Caki2 (cell line): ENCODE results near the gene PITX2. TPM values are rescaled to one million over a fixed set of nuclear protein-coding genes. Genes with fewer than 3 reads are reported as not detected.
A peak's percentile ranks its signal among the peaks of the same experiment; 100 is the strongest.

Experiments
- DNase-seq: peaks from one replicate; pipeline ENCODE4 v3.0.0-alpha.2; 2015; ENCODE audit warnings: low read depth
- in situ Hi-C: cut with HindIII; loops from 2 replicates; pipeline ENCODE4 v1.10.0; 2016; ENCODE audit warnings: low sequenced_read_pairs, low pct_unique_long_range_greater_than_20kb, mixed read lengths
- total RNA-seq: library from RNA; depleted of rRNA; stranded (reverse); fragments of >200 nt; shearing (Covaris generic); gene quantifications from 2 replicates; pipeline ENCODE4 v1.2.3, GENCODE V29; 2014; ENCODE audit warnings: low replicate concordance

The PITX2 gene
- total RNA-seq, 1 experiment from 2014 or later, result not detected

GRCh38 chr4:110638089-110638746 is 15.3 kb upstream of the PITX2 start:
- DNase-seq, result no peak
- in situ Hi-C loops, result no loop called here

GRCh38 chr4:110637408-110638088 is 14.7 kb upstream of the PITX2 start:
- in situ Hi-C loops, result no loop called here
- no peak for DNase-seq

- in situ Hi-C loops, result no loop called here
- no peak for DNase-seq
These were observed 14.0 kb upstream of the PITX2 start for GRCh38 chr4:110636680-110637407.

GRCh38 chr4:110636171-110636679 is 13.3 kb upstream of the PITX2 start:
- in situ Hi-C loops, result no loop called here
- no peak for DNase-seq

GRCh38 chr4:110635163-110635865 is 12.4 kb upstream of the PITX2 start:
- in situ Hi-C loops, result no loop called here

GRCh38 chr4:110634350-110635162 is 11.7 kb upstream of the PITX2 start:
- in situ Hi-C loops, result no loop called here
- DNase-seq, result no peak

More at GRCh38 chr4:110635163-110635865, 12.4 kb upstream of the PITX2 start:
- DNase-seq, result no peak

- no peak for DNase-seq
- in situ Hi-C loops, result no loop called here
These were observed 10.8 kb upstream of the PITX2 start for GRCh38 chr4:110633358-110634341.

GRCh38 chr4:110632506-110633357 is 9.9 kb upstream of the PITX2 start:
- in situ Hi-C loops, result no loop called here
- DNase-seq, result no peak

- DNase-seq, result peak; percentile 84
- in situ Hi-C loops, result no loop called here
These were observed 9.0 kb upstream of the PITX2 start for GRCh38 chr4:110631584-110632505.

GRCh38 chr4:110630688-110631402 is 8.0 kb upstream of the PITX2 start:
- in situ Hi-C loops, result no loop called here
- DNase-seq, result no peak

GRCh38 chr4:110629780-110630687 is 7.2 kb upstream of the PITX2 start:
- in situ Hi-C loops, result no loop called here
- no peak for DNase-seq

- in situ Hi-C loops, result no loop called here
- no peak for DNase-seq
These were observed 6.4 kb upstream of the PITX2 start for GRCh38 chr4:110629214-110629754.

- in situ Hi-C loops, result no loop called here
- no peak for DNase-seq
These were observed 5.9 kb upstream of the PITX2 start for GRCh38 chr4:110628663-110629213.
